Gastrocnemius medialis (tissue), 4 donors: ENCODE measurements around the gene RAD51B.

Experiments used
- POLR2A ChIP-seq, 2 donors: fragments of 450-650 bp; IDR thresholded peaks; one replicate each; pipeline ENCODE4 v1.6.1; 2017; ENCODE audit warnings: antibody characterized with exemption in 2 of 2, mild to moderate bottlenecking in 2 of 2, moderate library complexity in 2 of 2
- TF ChIP-seq, protein P1 (sequence below), 5 experiments: fragments of 450-650 bp in 3 of 5; fragments of 200-600 bp in 2 of 5; sonication (generic) in 2 of 5; IDR thresholded peaks in 4 of 5; conservative IDR thresholded peaks in 1 of 5; 1 replicate in 4 of 5; 2 replicates in 1 of 5; pipeline ENCODE4 v1.5.1; 2016 to 2019; ENCODE audit warnings: antibody characterized with exemption in 5 of 5, mild to moderate bottlenecking in 3 of 5, moderate library complexity in 3 of 5

DNA sequence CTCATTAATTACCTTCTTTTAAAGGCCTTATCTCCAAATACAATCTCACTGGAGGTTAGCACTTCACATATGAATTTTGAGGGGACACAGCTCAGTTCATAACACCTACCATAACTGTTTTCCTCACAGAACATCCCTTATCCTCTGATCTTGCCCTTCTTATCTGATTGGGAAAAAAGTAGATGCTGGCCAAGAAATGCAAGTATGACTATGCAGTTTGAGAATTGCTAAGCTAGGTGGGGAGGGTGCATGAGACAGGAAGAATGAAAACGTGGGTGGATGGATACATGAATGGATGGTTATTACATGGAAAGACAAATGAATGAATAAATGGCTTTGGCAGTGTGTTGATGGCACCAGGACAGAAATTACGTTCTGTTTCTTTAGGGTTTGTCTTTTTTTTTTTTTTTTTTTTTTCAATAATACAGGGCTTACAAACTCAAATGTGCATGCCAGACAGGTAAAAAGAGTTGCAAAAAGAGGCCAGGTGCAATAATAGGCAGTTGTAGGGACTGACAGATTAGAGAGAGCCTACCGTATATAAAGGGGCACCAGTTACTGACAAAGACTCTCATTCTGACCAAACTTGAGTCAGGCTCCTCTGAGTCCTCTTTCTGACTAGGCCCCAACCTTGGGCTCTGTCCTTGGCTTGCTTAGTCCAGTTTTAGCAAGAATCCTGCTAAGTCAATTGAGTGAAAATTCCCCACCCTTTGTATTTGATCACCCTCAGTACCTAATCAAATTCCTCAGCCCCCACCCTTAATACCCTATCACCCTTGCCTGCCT lies 668.4 kb downstream of the RAD51B start:
- TF ChIP-seq, protein P1, sequence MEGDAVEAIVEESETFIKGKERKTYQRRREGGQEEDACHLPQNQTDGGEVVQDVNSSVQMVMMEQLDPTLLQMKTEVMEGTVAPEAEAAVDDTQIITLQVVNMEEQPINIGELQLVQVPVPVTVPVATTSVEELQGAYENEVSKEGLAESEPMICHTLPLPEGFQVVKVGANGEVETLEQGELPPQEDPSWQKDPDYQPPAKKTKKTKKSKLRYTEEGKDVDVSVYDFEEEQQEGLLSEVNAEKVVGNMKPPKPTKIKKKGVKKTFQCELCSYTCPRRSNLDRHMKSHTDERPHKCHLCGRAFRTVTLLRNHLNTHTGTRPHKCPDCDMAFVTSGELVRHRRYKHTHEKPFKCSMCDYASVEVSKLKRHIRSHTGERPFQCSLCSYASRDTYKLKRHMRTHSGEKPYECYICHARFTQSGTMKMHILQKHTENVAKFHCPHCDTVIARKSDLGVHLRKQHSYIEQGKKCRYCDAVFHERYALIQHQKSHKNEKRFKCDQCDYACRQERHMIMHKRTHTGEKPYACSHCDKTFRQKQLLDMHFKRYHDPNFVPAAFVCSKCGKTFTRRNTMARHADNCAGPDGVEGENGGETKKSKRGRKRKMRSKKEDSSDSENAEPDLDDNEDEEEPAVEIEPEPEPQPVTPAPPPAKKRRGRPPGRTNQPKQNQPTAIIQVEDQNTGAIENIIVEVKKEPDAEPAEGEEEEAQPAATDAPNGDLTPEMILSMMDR (IDR thresholded peaks at IDR 0.05 in 4 of 5, conservative IDR thresholded peaks at IDR 0.05 in 1 of 5), result no peak
- TF ChIP-seq POLR2A (IDR thresholded peaks at IDR 0.05), result no peak
